GM12892 (cell line): Measurements from ENCODE around the gene SUPT3H.
"Not testable (repeated sequence)": the region's sequence is repeated elsewhere in the genome, so short reads cannot be mapped to it uniquely, and the experiment has no call there.

Source experiments
- DNase-seq: peaks from one replicate; pipeline ENCODE4 v3.0.0; 2011; ENCODE audit not compliant: insufficient read length
- FAIRE-seq: peaks from 2 replicates; lab custom pipeline; 2011; peaks lifted over from hg19 to GRCh38; lab: Jason Lieb, UNC
- POLR2A ChIP-seq: IDR thresholded peaks from 2 replicates; pipeline ENCODE4 v1.6.1; 2011; ENCODE audit warnings: low read depth, low read length, control low read depth
- POLR2AphosphoS5 ChIP-seq: IDR thresholded peaks from 2 replicates; pipeline ENCODE4 v1.6.1; 2011; ENCODE audit warnings: low read depth, low read length, control low read depth
- TAF1 ChIP-seq: IDR thresholded peaks from 2 replicates; pipeline ENCODE4 v1.6.1; 2011; ENCODE audit warnings: low read depth, mild to moderate bottlenecking, control low read depth, low read length, borderline replicate concordance

Gene SUPT3H

GRCh38 chr6:45301348-45302142 lies 76.2 kb downstream of the SUPT3H start:
- no peak for TF ChIP-seq POLR2AphosphoS5
- TF ChIP-seq POLR2A, result no peak
- TF ChIP-seq TAF1, result no peak
- DNase-seq (no peak), FAIRE-seq (no peak)

GRCh38 chr6:45300736-45301135 lies 77.0 kb downstream of the SUPT3H start:
- TF ChIP-seq POLR2A, result no peak
- TF ChIP-seq TAF1, result no peak
- no peak for TF ChIP-seq POLR2AphosphoS5
- FAIRE-seq (no peak), DNase-seq (no peak)

GRCh38 chr6:45299096-45299581 lies 78.6 kb downstream of the SUPT3H start:
- no peak for TF ChIP-seq TAF1
- TF ChIP-seq POLR2A, result no peak
- no peak for TF ChIP-seq POLR2AphosphoS5
- no peak for FAIRE-seq
- no peak for DNase-seq

GRCh38 chr6:45297320-45297719 lies 80.4 kb downstream of the SUPT3H start:
- DNase-seq (no peak), FAIRE-seq (no peak)
- TF ChIP-seq POLR2A, result no peak
- TF ChIP-seq TAF1, result no peak
- no peak for TF ChIP-seq POLR2AphosphoS5

- not testable (repeated sequence) for FAIRE-seq, DNase-seq
These were observed 83.6 kb downstream of the SUPT3H start for GRCh38 chr6:45294065-45294701.

GRCh38 chr6:45293306-45293705 lies 84.4 kb downstream of the SUPT3H start:
- FAIRE-seq, result no peak
- TF ChIP-seq TAF1 (no peak), POLR2AphosphoS5 (no peak), POLR2A (no peak)
- no peak for DNase-seq

GRCh38 chr6:45289751-45290514 lies 87.8 kb downstream of the SUPT3H start:
- DNase-seq (no peak), FAIRE-seq (no peak)
- TF ChIP-seq POLR2A (no peak), POLR2AphosphoS5 (no peak), TAF1 (no peak)

- not testable (repeated sequence) for DNase-seq, FAIRE-seq
These were observed 91.0 kb downstream of the SUPT3H start for GRCh38 chr6:45286707-45287106.

GRCh38 chr6:45278367-45278766 lies 99.4 kb downstream of the SUPT3H start:
- no peak for DNase-seq
- no peak for FAIRE-seq
- no peak for TF ChIP-seq POLR2AphosphoS5
- no peak for TF ChIP-seq POLR2A
- no peak for TF ChIP-seq TAF1

- not testable (repeated sequence) for FAIRE-seq, DNase-seq
These were observed 100.0 kb downstream of the SUPT3H start for GRCh38 chr6:45277741-45278140.

- TF ChIP-seq POLR2AphosphoS5, result no peak
- TF ChIP-seq TAF1, result no peak
- no peak for TF ChIP-seq POLR2A
- FAIRE-seq, result no peak
- DNase-seq, result no peak
These were observed 102.4 kb downstream of the SUPT3H start for GRCh38 chr6:45275358-45275757.

- no peak for DNase-seq
These were observed 105.1 kb downstream of the SUPT3H start for GRCh38 chr6:45272626-45273025.

More at GRCh38 chr6:45272626-45273025, 105.1 kb downstream of the SUPT3H start:
- no peak for FAIRE-seq
- no peak for TF ChIP-seq POLR2A
- no peak for TF ChIP-seq TAF1
- no peak for TF ChIP-seq POLR2AphosphoS5
